Liver (tissue), 3 donors: ENCODE measurements around the gene NPAS2.

Experiments
- ATF3 ChIP-seq: IDR thresholded peaks from 2 replicates; pipeline ENCODE4 v1.6.1; 2016; ENCODE audit warnings: antibody characterized with exemption
- JUND ChIP-seq, 2 donors: IDR thresholded peaks; 2 replicates each; pipeline ENCODE4 v1.6.1; 2016; ENCODE audit warnings: antibody characterized with exemption in 2 of 2
- RAD21 ChIP-seq, 2 donors: IDR thresholded peaks; 2 replicates each; pipeline ENCODE4 v1.6.1; 2016; ENCODE audit warnings: antibody characterized with exemption in 2 of 2, mild to moderate bottlenecking in 2 of 2
- SP1 ChIP-seq: IDR thresholded peaks from 2 replicates; pipeline ENCODE4 v1.6.1; 2018; ENCODE audit warnings: antibody characterized with exemption, mild to moderate bottlenecking
- TAF1 ChIP-seq: conservative IDR thresholded peaks from 2 replicates; pipeline ENCODE4 v1.6.1; 2016; ENCODE audit warnings: antibody characterized with exemption, mild to moderate bottlenecking
- TF ChIP-seq, protein P1 (sequence below): IDR thresholded peaks from 2 replicates; pipeline ENCODE4 v1.6.1; 2016; ENCODE audit warnings: antibody characterized with exemption, mild to moderate bottlenecking
- TF ChIP-seq, protein P2 (sequence below): fragments of 150-350 bp; IDR thresholded peaks from 2 replicates; pipeline ENCODE4 v1.5.1; 2017; ENCODE audit warnings: improper control_type of control experiment, low read depth, low read length; ENCODE audit not compliant: missing input control
- donor health status: healthy.
- donor health status: healthy.

DNA sequence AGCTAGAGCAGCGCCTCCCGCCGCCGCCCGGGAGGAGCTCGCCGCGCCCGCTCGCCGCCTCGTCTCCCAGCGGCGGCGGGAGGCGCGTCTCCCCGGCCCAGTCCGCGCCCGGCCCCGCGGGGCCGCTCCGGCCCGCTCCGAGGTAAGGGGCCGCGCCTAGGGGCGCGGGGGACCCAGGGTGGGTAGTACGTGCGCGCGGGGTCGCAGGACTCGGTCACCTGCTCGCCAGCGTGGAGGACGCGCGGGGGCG is 259 bp downstream of the NPAS2 start:
- TF ChIP-seq, protein P1, sequence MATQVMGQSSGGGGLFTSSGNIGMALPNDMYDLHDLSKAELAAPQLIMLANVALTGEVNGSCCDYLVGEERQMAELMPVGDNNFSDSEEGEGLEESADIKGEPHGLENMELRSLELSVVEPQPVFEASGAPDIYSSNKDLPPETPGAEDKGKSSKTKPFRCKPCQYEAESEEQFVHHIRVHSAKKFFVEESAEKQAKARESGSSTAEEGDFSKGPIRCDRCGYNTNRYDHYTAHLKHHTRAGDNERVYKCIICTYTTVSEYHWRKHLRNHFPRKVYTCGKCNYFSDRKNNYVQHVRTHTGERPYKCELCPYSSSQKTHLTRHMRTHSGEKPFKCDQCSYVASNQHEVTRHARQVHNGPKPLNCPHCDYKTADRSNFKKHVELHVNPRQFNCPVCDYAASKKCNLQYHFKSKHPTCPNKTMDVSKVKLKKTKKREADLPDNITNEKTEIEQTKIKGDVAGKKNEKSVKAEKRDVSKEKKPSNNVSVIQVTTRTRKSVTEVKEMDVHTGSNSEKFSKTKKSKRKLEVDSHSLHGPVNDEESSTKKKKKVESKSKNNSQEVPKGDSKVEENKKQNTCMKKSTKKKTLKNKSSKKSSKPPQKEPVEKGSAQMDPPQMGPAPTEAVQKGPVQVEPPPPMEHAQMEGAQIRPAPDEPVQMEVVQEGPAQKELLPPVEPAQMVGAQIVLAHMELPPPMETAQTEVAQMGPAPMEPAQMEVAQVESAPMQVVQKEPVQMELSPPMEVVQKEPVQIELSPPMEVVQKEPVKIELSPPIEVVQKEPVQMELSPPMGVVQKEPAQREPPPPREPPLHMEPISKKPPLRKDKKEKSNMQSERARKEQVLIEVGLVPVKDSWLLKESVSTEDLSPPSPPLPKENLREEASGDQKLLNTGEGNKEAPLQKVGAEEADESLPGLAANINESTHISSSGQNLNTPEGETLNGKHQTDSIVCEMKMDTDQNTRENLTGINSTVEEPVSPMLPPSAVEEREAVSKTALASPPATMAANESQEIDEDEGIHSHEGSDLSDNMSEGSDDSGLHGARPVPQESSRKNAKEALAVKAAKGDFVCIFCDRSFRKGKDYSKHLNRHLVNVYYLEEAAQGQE = no peak
- TF ChIP-seq, protein P2, sequence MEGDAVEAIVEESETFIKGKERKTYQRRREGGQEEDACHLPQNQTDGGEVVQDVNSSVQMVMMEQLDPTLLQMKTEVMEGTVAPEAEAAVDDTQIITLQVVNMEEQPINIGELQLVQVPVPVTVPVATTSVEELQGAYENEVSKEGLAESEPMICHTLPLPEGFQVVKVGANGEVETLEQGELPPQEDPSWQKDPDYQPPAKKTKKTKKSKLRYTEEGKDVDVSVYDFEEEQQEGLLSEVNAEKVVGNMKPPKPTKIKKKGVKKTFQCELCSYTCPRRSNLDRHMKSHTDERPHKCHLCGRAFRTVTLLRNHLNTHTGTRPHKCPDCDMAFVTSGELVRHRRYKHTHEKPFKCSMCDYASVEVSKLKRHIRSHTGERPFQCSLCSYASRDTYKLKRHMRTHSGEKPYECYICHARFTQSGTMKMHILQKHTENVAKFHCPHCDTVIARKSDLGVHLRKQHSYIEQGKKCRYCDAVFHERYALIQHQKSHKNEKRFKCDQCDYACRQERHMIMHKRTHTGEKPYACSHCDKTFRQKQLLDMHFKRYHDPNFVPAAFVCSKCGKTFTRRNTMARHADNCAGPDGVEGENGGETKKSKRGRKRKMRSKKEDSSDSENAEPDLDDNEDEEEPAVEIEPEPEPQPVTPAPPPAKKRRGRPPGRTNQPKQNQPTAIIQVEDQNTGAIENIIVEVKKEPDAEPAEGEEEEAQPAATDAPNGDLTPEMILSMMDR = no peak
- TF ChIP-seq RAD21 (IDR thresholded peaks at IDR 0.05) (no peak), SP1 (no peak), TAF1 (no peak), ATF3 (no peak), JUND (IDR thresholded peaks at IDR 0.05) (no peak)
